DMS79 (cell line): ENCODE data around the gene ATP6V0D1.

Source experiments
- DNase-seq: peaks from one replicate; lab custom pipeline; 2025; lab: John Stamatoyannopoulos, UW

The ATP6V0D1 gene

DNA sequence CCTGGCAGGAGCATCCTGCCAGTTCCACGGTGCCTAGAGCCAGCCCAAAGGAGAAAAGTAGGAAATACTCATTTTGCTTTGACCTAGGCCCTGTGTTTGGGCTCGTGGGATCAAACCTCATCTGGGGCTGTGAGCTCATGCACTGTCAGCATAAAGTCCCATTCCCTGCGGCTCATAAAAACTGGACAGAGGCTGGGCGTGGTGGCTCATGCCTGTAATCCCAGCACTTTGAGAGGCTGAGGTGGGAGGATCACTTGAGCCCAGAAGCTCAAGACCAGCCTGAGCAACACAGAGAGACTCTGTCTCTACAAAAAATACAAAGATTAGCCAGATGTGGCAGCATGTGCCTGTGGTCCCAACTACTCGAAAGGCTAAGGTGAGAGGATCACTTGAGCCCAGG, 17.9 kb downstream of the ATP6V0D1 start:
- DNase-seq, result no peak

DNA sequence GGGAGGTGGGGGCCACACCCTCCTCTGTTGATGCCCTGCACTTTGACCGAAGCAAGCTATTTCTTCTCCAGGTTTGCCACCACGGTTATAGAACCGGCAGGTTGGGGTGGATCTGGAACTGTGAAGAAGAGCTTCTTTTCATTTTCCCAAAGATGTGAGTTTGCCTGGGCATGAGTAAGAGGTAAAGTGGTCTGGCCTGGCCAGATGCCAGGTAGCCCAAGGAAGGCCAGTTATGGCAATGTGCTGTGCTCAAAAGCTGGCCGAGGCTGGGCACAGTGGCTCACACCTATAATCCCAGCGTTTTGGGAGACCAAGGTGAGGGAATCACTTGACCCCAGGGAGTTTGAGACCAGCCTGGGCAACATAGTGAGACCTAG, 18.7 kb downstream of the ATP6V0D1 start:
- DNase-seq, result no peak

DNA sequence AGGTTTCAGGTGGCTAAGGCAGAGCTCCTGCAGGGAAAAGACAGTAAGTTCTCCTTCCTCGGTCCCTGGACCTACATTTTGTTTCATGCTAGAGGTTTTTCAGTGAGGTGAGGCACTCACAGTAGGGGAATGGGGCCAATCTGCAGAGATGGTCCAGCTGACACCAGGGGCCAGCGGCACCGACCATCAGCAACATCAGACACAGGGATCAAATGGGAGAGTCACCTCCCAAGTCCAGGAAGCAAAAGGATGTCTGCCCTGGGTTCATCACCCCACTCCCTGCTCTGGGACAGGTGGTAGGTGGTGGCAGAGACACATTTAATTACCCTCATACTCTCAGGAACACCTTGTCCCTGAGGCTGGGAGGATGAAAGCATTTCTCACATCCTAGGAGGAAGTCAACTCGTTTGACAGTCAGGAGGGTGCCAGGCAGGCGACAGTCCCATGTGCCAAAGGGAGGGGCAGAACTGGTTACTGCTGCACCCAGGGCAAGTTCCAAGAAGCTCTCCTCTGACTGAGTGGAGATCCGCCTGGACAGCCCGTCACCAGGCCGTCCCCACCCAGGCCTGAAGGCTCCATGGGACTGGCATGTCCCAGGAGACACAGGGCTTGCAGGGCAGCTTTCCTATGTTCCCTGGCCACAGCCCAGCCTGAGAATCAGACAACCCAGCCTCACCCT, 19.2 kb downstream of the ATP6V0D1 start:
- no peak for DNase-seq

DNA sequence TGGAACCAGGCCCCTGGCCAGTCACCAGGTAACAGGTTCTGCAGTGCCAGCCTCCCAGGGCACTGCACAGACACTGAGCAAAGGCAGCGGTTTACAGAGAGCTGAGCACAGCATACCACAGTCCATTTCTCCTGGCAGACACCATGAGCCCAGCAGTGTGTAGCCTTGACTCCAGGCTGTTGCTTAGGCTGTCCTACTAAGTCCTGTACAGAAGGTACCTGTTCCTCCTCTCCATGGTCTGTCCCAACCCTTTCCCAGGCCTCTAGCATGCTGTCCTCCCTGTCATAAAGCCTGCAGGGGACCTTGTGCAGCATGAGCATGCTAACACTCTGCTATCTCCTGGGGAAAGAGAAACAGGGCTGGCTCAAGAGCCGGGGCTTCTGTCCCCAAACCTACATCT, 20.0 kb downstream of the ATP6V0D1 start:
- no peak for DNase-seq

DNA sequence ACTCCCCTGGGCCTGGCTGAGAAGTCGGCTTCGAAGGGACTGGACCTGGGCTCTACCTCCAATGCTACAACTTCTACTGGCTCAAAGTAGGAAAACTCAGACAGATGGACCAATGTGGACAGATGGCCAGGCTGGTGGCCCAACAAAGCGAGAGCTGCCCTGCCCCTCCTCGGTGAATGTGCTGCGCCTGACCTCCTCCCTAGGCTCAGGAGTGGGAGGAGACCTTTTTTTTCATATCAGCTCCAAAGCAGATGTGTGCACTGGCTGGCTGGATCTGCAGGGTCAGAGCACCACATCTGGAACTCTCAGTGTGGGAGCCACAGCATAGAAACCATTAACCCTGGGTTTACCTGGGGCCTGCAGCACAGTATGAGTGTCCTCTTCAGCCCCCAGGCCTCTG, 20.8 kb downstream of the ATP6V0D1 start:
- no peak for DNase-seq

DNA sequence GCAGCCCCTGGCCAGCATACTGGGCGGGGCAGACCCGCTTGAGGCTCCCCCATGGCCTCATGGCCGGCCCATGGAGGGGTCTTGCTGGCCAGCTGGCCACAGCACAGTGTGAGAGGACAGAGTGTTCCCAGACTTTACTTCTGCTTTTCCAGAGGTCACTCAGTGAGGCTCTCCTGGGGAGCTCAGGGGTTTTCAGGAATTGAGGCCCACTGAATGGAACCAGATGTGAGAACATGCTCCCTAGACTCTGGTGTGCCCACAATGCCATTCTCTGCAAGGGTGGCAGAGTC, 21.2 kb downstream of the ATP6V0D1 start:
- DNase-seq, result no peak

DNA sequence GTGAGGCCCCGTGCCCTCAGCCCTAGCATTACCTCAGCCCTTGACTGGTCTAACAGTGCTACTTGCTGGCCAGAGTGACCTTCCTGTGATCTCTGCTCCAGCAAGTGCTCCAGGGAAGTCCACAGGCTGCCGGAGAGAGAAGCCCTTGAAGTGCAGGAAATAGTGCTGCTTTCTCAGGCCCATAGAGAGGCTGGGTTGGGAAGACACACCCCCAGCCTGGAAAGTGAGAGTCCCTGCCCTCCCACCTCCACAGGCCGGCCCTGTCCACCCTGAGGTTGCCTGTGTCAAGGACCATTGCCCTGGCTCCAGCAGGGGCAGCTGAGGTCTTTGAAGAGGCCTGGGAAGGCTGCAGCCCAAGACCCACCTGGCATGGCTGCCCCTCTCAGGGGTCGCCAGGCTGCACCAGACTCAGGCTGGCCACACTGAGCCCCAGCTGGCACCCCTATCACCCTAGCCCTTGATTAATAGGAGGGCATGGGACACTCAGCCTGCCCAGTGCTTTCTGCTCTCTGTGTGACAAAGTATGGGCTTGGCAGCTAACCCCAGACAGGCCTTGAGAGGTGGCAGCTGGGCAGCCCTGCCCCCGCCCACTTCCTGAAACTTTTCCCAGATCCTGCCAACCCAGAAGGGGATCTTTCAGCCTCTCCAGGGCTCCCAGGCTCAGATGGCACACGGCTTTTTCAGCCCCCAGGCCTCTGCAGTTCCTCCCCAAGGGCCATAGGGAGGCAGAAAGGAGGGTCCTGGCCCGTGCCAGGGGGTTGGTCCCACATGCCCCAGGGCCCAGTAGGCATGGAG, 21.7 kb downstream of the ATP6V0D1 start:
- no peak for DNase-seq

DNA sequence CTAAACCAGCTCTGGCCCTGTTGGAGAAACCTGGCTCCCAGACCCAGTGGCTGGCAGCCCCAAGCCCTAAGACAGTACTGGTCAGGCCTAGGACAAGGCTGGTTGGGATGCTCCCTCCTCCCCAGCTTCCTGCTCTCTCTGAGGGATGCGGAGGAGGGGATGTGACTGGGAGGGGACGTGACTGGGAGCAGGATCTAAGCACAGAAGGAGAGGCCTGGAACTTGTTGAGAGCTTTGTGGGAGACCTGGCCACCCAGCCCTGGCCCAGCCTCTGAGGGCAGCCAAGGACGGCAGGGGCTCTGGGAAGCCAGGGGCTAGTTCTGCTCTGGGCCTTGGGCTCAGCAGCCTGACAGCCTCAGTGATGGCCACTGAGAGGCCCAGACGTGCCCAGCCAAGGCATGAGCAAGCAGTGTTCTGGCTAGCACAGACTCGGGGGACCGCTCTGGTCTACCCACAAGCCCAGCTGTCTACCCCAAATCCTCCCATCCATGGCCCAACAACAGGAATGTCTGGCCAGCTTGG, 22.8 kb downstream of the ATP6V0D1 start:
- DNase-seq, result no peak

DNA sequence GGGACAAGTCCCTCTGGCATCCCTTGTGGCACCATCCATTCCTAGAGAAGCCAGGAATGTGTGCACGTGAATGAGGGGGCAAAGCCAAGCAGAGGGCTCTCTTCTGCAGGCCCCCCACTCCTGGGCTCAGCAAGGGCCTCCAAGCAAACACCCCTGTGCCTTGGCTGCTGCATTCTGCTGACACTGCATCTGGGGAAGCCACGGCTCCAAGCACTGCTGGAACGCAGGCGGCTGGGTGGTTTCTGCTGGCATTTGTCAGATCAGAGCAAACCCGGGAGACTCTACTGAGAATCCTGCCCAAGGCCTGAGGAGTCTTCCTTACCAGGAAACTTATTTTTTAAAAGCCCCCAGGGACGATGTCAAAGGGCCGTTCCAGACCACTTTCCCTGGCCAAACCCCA, 23.3 kb downstream of the ATP6V0D1 start:
- DNase-seq, result no peak

DNA sequence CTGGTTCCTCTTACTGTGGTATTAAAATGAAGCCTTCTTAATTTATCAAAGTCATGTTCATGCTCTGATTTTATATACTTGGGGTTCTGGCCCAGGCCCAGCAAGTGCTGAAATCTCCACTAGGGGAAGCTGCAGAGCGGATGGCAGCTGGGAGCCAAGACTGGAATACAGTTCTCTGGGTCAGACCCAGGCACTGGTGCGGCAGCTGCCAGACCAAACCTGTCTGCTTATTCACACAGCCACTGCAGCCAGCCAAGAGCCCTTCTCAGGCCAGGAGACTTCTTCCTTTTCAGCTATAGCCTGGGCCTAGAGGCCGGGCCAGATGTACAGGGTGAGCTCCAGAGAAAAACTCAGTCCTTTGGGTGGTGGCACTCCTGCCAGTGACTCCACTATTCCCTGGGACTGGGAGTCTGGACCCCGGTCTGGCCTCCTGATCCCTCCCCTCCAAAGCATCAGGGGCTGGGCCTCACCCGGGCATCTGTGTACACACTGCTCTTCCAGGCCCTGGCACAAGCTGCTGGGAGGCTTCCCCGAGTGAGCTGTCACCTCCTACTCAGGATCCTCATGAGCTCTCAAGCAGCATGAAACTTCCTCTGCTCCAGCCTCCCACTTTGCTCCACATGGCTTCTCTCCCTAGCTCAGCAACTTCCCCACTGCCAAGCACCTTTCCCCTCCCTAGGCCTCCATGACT, 24.4 kb downstream of the ATP6V0D1 start:
- no peak for DNase-seq

DNA sequence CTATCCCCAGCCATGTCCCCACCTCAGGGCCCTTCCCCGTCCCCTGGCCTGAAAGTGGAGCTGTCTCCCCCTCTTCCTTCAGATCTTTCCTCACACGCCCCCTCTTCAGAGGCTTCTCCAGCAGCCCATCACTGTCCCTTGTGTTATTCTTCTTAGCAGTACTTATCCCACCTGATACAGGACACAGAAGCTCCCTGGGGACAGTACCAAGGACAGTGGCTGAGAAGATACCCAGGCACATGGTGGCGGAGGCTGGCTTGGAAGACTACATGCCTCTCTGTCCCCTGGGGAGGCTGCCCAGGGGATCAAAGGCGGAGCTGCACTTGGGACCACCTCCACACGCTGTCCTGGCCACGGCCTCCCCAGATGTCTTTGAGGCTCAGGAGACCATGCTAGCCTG, 26.1 kb downstream of the ATP6V0D1 start:
- DNase-seq, result no peak

DNA sequence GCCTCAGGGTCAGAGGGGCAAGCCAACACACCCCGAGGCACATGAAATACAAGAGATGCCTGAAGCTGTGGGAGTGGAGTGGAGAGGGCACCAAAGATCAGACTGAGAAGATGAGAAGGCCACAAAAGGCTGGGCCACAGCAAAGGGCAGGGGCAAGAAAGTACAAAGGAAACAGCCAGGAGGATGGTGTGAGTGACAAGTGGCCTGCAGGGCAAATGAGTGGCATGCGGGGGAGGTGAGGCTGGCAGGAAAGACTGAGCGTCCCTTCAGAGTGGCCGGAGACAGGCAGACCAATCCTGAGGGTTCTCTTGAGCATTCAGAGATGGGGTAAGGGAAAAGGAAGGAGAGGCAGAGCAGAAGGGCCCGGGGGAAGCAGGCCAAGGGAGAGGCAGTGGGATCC, 26.9 kb downstream of the ATP6V0D1 start:
- no peak for DNase-seq

DNA sequence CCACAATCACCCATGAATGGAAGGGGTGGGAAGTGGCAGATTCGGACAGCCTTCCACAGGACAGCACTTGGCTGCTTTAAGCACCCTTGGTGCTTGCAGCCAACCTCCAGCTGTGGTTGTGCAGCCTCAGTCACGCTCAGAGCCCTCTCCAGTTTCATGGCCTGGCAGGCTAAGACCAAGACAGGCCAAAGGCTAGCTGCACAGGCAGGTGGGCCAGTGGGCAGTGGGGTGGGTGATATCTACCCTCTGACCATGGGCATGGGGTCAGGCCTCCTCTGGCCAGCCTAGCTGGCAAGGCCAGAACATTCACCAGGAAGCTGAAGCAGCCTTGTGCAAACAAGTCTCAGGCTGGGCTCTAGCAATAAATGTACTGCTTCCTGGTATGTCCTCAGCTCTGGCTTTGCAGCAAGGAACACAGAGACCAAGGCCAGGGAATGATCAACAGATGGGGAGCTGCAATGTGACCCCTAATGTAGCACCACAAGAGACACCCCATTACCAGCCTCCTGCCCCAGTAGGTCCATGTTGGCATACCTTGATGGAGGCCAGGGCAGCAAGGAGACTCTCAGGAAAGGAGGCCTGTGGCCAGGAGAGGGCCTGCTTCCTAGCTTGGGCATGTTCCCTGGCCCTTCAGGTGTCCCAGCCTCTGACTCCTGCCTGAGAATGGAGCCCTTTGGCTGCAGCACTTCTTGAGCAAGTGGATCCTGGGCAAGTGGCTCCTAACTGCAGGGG, 29.1 kb downstream of the ATP6V0D1 start:
- peak; percentile 11 for DNase-seq

DNA sequence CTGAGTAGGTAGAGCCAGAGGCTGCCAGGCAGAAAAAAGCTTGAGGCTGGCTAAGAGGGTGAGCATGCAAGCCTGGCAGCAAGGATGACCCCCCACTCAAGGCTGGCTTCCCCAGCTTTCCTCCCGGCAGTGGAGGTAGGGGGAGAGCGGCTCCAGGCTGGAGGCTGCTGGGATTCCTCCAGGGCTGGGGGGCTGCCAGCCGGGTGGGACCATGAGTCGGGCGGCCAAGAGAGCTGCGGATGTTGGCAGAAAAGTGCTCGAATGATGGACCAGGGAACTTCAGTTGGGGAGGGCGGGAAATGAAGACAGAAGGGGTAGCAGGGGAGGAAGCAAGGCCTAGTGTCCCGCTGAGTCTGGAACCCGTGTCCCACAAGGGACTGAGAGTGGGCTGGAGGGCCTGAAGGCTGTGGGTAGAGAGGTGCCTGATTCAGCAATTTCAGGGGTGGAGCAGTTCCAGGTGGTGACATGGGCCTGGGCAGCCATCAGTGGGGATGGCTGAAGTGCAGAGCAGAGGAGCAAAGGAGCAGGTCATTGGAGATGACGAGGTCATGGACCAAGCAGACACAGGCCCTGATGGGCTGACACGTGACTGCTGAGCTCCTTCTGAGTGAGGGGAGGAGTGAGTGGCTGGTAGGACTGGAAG, 29.8 kb downstream of the ATP6V0D1 start:
- no peak for DNase-seq

DNA sequence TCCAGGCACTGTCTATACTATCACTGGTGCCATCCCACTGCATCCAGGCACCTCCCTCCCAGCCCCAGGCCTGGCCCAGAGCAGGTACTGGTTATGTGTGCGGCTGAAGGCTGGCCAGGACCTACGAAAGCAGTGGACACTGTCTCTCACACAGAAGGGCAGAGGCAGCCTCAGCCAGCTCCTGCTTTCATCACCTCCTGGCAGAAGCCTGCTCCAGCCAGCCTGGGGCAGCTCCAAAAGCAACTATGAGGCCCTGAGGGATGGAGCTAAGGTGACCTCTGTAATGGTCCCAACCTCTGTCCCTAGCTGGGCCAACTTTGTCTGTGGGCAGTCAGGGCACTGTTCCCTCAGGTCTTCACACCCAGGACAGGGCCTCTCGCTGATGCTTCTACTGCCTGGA, 31.2 kb downstream of the ATP6V0D1 start:
- DNase-seq, result no peak

DNA sequence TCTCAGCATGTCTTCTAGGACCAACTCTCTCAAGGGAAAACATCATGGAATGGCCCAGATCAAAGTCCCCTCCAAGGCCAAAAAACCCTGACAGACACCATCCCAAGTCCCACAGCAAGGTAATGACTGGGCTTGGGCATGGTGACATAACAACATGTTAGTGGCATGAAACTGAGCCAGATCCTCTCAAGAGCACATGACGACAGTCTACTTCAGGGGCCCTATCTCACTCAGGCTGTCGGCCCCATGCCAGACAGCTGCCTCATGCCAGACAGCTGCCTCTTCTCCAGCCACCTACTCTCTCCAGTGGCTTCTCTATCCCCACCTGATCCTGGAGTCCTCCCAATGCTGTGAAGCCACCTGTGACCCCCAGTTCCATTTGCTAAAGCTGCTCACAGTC, 31.6 kb downstream of the ATP6V0D1 start:
- DNase-seq, result peak; percentile 52

DNA sequence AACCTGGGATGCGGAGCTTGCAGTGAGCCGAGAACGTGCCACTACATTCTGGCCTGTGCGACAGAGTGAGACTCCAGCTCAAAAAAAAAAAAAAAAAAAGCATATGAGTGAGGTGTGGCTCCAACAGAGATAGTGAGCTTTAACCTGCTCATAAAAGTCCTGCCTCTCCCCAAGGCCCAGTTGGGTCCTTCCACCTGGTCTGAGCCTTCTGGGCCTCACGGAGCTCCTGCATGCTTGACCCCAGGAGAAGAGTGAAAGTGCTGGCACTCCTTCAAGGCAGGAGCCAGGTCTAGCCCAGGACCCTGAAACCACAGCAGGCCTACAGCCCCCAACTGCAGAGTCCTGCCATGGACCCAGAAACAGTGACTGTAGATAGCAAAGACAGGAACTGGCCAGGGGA, 32.4 kb downstream of the ATP6V0D1 start:
- DNase-seq, result no peak

DNA sequence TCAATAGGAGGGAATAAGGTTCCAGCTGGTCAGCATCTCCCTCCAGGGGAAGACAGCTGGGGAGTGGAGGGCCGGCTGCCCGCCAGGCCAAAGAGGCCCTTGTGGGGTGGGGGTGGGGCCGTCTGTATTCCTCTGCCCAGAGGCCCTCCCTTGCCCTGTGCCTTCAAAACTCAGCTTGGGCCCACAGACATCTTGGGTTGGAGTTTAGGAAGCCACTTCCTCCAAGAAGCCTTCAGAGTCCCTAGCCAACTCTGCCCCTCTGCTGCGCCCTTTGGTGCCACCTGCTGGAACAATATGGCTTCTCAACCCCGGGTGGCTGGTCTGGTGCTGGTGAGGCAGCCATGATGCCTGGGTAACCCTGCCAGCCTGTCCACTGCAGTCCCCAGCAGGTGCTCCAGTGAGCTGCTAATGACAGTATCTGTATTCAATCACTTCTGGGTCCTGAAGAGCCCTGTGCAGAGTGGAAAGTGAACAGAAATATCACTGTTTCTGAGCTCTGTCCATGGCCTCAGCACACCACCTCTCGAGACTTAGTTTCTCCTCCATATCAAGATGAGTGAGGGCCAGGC, 33.4 kb downstream of the ATP6V0D1 start:
- no peak for DNase-seq

DNA sequence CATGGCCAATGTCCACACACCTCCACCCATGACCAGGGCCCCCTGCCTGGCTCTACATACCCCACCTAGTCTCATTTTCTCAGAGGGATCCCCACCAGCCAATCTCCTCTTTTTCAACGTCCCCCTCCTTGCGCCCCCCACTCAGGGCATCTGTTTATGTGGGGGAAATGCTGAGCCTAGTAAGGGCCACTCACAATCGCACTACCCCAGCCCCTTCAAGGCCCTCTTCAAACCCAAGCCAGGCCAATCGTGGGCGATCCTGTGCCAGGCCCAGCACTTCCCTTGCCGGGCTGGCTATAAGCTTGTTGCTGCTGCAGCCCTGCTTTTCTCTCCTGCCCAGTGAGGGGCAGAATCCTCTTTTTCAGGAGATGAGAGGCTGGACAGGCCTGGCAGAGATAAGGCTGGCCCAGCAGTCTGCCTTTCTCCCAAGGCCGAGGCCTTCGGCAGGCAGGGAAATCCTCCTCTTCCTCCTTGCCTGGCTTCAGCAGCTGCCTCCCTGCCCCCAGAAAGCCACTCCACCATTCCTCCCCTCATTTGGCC, 33.9 kb downstream of the ATP6V0D1 start:
- no peak for DNase-seq

DNA sequence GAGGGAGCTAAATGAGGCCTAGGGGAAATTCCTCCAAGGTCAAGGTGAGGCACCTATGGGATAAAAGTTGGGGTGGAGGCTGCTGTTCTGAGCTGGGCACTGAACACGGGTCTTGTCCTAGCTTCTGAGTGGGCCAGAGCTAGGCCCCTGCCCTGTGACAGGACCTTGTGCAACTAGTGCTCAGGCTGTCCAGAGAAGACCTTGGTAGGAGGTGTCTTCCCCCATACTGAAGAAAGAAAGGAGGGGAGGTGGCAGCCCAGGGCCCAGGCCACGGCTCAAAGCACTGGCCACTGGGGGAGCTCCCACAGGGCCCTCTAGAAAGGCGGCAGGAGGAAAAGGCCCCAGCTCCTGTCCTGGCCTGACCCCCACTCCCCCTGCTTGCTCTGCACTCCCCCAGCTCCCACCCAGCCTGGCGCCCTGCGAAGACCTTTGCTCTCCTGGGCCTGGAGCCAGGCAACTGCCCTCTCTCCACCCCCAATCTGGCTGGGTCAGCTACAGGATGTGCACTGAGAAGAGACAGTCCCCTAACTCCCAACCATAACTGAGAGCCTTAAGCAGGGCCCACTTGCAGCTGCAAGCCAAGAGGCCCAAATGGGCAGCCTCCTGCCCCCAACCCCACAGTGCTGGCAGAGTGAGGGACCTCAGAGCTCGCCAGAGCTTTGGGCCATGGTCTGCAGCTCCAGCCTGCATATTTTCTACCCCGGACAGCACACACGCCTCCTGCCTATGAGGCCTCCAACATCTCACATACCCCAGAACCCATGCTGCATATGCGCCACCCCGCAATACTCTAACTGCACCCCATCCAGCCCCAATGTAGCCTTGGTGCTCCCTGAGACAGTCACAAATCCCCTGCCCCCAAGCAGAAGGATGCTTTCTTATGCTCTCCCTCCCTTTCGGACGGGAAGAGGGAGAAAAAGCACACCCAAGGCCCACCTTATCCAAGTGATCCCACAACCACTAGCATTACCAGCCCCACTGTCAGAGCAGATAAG, 34.7 kb downstream of the ATP6V0D1 start:
- no peak for DNase-seq
